A204.1 (cell line): Measurements from ENCODE around the gene CLBA1.
"Not testable (repeated sequence)": the region's sequence is repeated elsewhere in the genome, so short reads cannot be mapped to it uniquely, and the experiment has no call there.

Source experiments
- FAIRE-seq: peaks from 2 replicates; lab custom pipeline; 2012; peaks lifted over from hg19 to GRCh38; lab: Jason Lieb, UNC

CLBA1 gene

DNA sequence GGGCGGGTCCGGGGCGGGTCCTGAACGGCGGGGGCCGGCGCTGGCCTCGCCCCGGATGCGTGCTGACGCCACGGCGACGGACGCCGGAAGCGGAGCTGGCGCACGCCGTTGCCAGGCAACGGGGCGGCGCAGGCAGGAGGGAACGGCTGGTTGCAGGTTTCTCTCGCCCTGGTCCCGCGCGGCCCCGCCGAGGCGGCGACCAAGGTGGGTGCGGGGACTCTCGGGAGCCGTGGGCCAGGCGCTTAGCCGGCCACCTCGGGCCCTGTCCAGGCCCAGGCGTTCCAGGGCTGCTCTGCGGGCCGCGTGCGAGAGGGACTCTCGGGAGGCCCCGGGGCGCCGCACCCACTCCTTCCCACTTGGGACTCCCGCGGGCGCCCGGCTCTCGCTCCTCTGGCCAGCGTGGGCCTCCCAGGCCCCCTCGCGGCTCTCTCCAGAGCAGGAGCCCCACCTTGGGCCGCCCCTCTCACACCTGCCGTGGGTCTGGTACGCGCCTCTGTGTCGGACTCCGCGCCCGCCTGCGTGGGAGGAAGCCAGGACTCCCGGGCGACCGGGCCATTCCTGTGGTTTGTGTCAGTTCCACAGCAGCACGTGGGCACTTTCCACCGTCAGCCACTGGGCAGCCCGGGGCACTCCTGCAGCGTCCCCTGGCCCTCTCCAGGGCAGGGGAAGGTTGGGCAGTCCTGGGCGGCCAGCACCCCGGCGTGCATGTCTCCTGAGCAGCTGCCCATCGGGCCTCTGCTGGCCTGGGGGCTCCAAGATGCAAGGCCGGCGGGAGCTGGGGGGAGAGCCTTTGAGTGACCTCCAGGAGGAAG is at the start of gene CLBA1:
Gene CLBA1 (plus strand): TSS at position 114 of the 812 bp plus-strand sequence. CDS start 644 bp downstream, at position 758.
- no peak for FAIRE-seq

DNA sequence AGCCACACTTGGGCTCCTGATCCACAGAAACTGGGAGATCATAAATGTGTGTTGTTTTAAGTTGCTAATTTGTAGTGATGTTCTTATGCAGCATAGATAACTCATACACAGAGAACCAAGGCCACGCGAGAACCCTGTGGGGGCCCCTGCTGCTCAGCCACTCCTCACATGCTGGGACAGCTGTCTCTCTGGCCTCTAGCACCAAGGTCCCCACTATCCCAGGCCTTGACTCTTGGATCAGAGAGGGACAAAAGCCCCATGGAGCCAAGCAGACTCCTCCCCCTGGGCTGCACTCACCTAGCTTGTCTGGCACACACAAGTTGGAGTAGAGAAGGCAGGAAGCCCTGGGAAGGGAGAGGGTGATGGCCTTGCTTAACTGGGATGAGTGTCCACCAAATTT is 49.6 kb upstream of the CLBA1 start:
- no peak for FAIRE-seq

DNA sequence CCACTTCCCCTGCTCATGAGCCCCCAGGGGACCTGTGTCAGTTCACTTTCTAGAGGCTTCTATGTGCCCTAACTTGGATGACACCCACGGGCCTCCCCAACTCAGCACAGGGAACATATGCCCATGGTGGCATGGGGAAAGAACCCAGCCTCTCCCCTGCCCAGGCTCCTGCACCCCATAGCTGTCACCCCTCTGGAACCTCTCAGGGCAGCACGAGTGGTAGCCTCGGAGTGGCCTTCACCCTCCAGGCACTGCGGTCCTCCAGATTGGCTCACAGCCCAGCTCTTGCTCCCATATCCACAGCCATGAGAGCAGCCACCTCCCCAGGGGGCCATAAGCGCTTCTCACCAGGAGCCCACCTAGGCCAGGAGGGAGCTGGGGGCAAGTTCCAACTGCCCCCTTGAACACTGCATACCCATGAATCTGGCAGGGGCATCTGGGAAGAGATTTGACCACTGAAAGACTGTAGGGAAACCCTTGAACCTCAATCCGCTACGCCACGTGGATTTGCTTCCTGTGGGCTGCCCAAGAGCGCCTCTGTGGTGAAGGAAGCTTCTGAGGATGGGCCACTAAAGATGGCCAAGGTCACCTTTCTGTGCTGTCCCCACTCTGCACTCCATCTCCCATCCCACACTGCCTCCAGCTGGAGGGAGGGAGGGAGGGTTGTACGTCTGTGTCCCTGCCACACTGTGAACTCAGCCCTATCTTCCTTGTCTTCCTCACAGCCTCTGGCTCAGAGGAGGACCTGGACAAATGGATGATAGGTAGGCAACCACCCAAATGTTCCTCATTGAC is 49.0 kb upstream of the CLBA1 start:
- FAIRE-seq = no peak

DNA sequence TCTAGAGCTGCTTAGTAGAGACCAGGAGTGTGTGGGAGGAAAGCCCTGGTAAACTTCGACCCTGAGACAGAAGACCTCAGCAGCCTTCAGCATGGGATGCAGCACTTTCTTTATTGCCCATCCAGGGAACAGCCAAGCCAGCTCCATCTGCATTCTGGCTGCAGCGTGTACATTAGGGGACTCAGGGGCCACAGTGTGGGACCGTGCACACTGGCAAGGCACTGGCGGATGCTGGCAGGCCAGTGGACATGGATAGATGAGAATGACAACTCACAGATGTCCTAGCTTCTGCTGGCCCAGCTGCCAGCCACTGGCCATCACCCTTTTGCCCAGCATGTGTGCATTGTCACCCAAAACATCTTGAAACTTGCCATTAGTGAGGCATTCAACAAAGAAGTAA is 48.4 kb upstream of the CLBA1 start:
- no peak for FAIRE-seq

DNA sequence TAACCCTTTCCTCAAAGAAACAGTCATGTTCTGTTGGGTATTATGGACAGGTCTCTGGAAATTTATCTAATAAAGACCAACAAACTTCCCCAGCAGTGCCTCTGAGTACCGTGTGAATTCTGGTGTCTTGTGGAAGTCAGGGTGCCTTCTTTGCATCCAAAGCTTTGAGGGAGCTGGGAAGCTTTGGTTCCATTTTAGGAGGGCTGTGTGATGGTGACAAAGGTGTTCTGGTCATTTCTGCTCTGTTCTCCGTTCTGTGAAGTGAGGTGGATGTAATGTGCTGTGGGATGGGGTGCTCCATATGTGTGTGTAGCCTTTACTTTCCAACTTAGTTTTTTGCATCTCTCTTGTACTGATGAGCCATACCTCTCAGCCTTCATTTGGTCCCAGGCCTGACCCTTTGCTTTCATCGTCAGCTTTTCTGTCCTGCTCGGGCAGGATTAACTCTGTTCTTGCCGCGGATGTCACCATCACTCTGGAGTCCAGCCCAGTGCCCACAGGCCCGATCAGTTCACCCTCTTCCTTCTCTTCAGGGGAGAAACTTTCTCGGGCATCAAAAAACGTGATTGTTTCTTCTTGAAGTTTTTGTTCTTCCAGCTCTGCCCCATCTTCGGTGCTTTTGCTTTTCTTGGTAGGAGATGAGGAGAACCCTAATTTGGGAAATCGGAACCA is 47.8 kb upstream of the CLBA1 start:
- no peak for FAIRE-seq

DNA sequence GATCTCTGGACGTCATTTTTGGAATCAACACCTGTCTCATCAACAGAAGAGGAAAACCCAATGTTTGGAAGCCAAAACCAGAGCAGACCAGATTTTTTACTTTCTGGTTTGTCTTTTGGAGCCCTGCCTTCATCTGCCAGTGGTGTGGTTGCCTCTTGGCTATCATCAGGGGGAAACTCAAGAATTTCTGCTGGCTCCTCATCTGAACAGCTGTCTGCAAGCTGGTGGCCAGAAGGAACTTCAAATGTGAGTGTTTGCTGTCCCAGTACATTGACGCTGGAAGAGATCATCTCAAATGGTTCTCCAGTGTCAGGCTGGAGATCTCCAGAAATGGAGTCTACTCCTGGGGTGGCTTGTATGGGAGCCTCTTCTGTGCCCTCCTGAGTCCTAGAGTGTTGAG is 47.2 kb upstream of the CLBA1 start:
- no peak for FAIRE-seq

- no peak for FAIRE-seq
Observed at GRCh38 chr14:104938960-104939359, 46.6 kb upstream of the CLBA1 start.

DNA sequence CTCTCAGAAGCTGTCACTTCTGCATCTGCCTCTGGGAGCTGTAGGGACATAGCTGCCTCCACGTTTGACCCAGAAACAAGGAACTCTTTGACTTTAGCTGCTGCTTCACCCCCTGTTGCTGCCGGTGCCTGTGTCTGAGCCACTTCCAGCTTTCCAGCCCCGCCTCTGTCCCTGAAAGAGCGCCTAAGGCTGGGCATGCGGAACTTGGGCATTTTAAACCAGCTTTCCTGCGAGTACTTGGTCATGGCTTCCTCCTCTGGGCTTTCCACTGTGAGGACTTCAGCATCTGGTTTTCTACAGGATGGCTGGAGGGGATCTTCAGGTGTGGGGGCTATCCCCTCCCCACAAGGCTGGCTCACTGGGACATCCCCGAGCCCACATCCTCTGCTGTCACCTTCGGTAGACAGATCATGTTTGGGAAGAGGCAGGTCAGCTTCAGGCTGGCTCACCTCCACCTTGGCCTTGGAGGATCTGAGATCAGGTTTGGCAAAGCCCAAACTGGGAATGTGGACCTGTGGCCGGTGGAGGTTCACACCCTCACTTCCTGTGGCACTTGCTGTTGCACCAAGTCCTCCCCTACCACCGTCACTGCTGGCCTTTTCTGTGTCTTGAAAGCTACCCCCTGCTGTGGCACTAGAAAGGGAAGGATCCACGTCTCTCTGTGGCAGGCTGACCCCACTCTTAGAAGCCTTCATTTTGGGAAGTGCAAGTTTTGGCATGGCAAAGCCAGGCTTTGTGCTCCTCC is 45.8 kb upstream of the CLBA1 start:
- FAIRE-seq = no peak

GRCh38 chr14:104940526-104941150 is 45.0 kb upstream of the CLBA1 start:
- no peak for FAIRE-seq

GRCh38 chr14:104941508-104942365 is 43.9 kb upstream of the CLBA1 start:
- no peak for FAIRE-seq

GRCh38 chr14:104942586-104942985 is 43.0 kb upstream of the CLBA1 start:
- FAIRE-seq = no peak

GRCh38 chr14:104943216-104944015 is 42.2 kb upstream of the CLBA1 start:
- FAIRE-seq = not testable (repeated sequence)

DNA sequence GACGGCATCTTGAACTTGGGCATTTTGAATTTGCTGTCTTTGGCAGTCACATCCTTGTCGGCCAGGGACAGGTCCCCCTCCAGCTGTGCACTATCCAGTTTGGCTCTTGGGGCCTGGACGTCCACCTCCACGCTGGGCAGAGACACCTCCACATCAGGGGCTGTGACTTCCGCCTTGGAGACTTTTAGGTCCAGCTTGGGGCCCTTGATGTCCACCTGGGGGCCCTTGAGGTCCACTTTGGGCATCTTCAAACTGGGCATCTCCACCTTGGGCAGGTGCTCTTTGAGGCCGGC is 41.6 kb upstream of the CLBA1 start:
- not testable (repeated sequence) for FAIRE-seq

DNA sequence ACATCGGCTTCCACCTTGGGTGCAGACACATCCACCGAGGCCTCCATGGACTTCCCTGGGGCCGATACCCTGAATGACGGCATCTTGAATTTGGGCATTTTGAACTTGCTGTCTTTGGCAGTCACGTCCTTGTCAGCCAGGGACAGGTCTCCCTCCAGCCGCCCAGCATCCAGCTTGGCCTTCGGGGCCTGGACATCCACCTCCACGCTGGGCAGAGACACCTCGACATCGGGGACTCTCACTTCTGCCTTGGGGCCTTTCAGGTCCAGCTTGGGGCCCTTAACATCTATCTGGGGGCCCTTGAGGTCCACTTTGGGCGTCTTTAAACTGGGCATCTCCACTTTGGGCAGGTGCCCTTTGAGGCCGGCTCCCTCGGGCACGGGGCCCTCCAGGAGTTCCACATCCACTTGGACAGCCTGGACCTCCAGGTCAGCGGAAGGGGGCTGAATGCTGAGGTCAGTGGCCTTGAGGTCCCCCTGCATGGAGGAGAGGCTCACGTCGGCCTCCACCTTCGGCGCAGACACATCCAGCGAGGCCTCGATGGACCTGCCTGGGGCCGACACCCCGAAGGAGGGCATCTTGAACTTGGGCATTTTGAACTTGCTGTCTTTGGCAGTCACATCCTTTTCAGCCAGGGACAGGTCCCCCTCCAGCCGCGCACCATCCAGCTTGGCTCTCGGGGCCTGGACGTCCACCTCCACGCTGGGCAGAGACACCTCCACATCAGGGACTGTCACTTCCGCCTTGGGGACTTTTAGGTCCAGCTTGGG is 41.0 kb upstream of the CLBA1 start:
- FAIRE-seq = not testable (repeated sequence)

DNA sequence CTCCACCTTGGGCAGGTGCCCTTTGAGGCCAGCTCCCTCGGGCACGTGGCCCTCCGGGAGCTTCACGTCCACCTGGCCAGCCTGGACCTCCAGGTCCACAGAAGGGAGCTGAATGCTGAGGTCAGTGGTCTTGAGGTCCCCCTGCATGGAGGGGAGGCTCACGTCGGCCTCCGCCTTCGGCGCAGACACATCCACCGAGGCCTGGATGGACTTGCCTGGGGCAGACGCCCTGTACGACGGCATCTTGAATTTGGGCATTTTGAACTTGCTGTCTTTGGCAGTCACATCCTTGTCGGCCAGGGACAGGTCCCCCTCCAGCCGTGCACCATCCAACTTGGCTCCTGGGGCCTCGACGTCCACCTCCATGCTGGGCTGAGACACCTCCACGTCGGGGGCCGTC is 40.3 kb upstream of the CLBA1 start:
- FAIRE-seq = not testable (repeated sequence)

DNA sequence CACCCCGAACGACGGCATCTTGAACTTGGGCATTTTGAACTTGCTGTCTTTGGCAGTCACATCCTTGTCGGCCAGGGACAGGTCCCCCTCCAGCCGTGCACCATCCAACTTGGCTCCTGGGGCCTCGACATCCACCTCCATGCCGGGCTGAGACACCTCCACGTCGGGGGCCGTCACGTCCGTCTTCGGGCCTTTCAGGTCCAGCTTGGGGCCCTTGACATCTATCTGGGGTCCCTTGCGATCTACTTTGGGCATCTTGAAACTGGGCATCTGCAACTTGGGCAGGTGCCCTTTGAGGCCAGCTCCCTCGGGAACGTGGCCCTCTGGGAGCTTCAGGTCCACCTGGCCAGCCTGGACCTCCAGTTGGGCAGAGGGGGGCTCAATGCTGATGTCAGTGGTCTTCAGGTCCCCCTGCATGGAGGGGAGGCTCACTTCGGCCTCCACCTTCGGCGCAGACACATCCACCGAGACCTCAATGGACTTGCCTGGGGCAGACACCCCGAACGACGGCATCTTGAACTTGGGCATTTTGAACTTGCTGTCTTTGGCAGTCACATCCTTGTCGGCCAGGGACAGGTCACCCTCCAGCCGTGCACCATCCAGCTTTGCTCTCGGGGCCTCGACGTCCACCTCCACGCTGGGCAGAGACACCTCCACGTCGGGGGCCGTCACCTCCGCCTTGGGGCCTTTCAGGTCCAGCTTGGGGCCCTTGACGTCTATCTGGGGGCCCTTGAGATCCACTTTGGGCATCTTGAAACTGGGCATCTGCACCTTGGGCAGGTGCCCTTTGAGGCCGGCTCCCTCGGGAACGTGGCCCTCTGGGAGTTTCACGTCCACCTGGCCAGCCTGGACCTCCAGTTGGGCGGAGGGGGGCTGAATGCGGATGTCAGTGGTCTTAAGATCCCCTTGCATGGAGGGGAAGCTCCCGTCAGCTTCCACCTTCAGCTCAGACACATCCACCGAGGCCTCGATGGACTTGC is 39.3 kb upstream of the CLBA1 start:
- not testable (repeated sequence) for FAIRE-seq

DNA sequence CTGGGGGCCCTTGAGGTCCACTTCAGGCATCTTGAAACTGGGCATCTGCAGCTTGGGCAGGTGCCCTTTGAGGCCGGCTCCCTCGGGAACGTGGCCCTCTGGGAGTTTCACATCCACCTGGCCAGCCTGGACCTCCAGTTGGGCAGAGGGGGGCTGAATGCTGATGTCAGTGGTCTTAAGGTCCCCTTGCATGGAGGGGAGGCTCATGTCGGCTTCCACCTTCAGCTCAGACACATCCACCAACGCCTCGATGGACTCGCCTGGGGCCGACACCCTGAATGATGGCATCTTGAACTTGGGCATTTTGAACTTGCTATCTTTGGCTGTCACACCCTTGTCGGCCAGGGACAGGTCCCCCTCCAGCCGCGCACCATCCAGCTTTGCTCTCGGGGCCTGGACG is 38.4 kb upstream of the CLBA1 start:
- FAIRE-seq = not testable (repeated sequence)
